Spleen (tissue), 7 donors: Measurements from ENCODE around the gene DLX3.

Source experiments
- CTCF ChIP-seq, 11 experiments: fragments of 200-600 bp in 7 of 11; fragments of 450-650 bp in 4 of 11; sonication (generic) in 4 of 11; IDR thresholded peaks in 8 of 11; conservative IDR thresholded peaks in 3 of 11; 1 replicate in 7 of 11; 2 replicates in 4 of 11; pipeline versions ENCODE4 v1.4.0 to v1.8.0; 2016 to 2021; ENCODE audit warnings: antibody characterized with exemption in 11 of 11, inconsistent platforms in 4 of 11, mild to moderate bottlenecking in 1 of 11
- POLR2A ChIP-seq, 3 donors: fragments of 450-650 bp; IDR thresholded peaks; one replicate each; pipeline ENCODE4 v1.5.1; 2017; ENCODE audit warnings: antibody characterized with exemption in 3 of 3, mild to moderate bottlenecking in 1 of 3
- POLR2AphosphoS5 ChIP-seq, 3 donors: sonication (generic); formaldehyde crosslinking; IDR thresholded peaks; one replicate each; pipeline ENCODE4 v1.5.1; 2017; ENCODE audit warnings: antibody characterized with exemption in 3 of 3
- donor health status: DM: no; HTN: no; CAD: no; lungs with moderate emphysema.
- donor health status: DM: no; HTN: no; CAD: no.
- donor health status: DM: no; HTN: no; CAD: no.

GRCh38 chr17:49969795-49970389 lies 25.1 kb downstream of the DLX3 start:
- TF ChIP-seq CTCF (IDR thresholded peaks at IDR 0.05 in 8 of 11, conservative IDR thresholded peaks at IDR 0.05 in 3 of 11) (no peak), POLR2AphosphoS5 (IDR thresholded peaks at IDR 0.05) (no peak), POLR2A (IDR thresholded peaks at IDR 0.05) (no peak)
